Activated CD4-positive, alpha-beta T cell treated with anti-CD3 and anti-CD28 coated beads, Interleukin-2, amount 10 ng/mL, durations not matched to agents 7 days and 5 days (primary cell): ENCODE measurements around the gene CNNM2. TPM values are rescaled to one million over a fixed set of nuclear protein-coding genes. Genes with fewer than 3 reads are reported as not detected.
"Not testable (repeated sequence)": the region's sequence is repeated elsewhere in the genome, so short reads cannot be mapped to it uniquely, and the experiment has no call there.

Source experiments
- CTCF ChIA-PET: fragments of 350-600 bp; sonication (Branson Sonifier 250); formaldehyde crosslinking; loops from one replicate; lab custom pipeline; 2021; ENCODE audit warnings: antibody characterized with exemption; lab: Charles Lee
- POLR2A ChIA-PET: fragments of 350-600 bp; sonication (Branson Sonifier 250); formaldehyde crosslinking; loops from one replicate; lab custom pipeline; 2021; ENCODE audit warnings: antibody characterized with exemption; lab: Charles Lee
- DNase-seq: peaks from one replicate; pipeline ENCODE4 v3.0.0-alpha.2; 2020
- H3K27ac Mint-ChIP-seq: one replicate; pipeline ENCODE4 v1.8.0; 2021; ENCODE audit warnings: mild to moderate bottlenecking, moderate library complexity, mixed read lengths
- H3K27me3 Mint-ChIP-seq: one replicate; pipeline ENCODE4 v1.8.0; 2021; ENCODE audit warnings: mixed read lengths
- H3K36me3 Mint-ChIP-seq: one replicate; pipeline ENCODE4 v1.8.0; 2021; ENCODE audit warnings: low read depth, mixed read lengths
- H3K4me1 Mint-ChIP-seq: one replicate; pipeline ENCODE4 v1.8.0; 2021; ENCODE audit warnings: mixed read lengths
- H3K4me3 Mint-ChIP-seq: one replicate; pipeline ENCODE4 v1.8.0; 2021; ENCODE audit warnings: mild to moderate bottlenecking, moderate library complexity, mixed read lengths
- H3K9me3 Mint-ChIP-seq: one replicate; pipeline ENCODE4 v1.8.0; 2021; ENCODE audit warnings: mixed read lengths
- total RNA-seq, 2 experiments: library from RNA; stranded (reverse); gene quantifications; one replicate each; pipeline ENCODE4 v1.2.3, GENCODE V29; 2021

CNNM2 gene
- total RNA-seq, 2 experiments from 2014 or later = 6.2 to 6.3 TPM

GRCh38 chr10:102982296-102982695, 64.2 kb downstream of the CNNM2 start:
- no peak overlapping the region for H3K27ac Mint-ChIP-seq
- no peaks in the 10 kb centered on the region for H3K36me3 Mint-ChIP-seq
- H3K4me1 Mint-ChIP-seq = no peaks in the 10 kb centered on the region
- no peak for DNase-seq
- no peaks in the 10 kb centered on the region for H3K27me3 Mint-ChIP-seq
- ChIA-PET POLR2A (no interaction called here), CTCF (no interaction called here)
- no peaks in the 10 kb centered on the region for H3K9me3 Mint-ChIP-seq
- H3K4me3 Mint-ChIP-seq = no peak overlapping the region

- Mint-ChIP-seq H3K27me3 (no peaks in the 10 kb centered on the region), H3K27ac (no peak overlapping the region), H3K9me3 (no peaks in the 10 kb centered on the region), H3K4me3 (no peak overlapping the region), H3K36me3 (no peaks in the 10 kb centered on the region), H3K4me1 (no peaks in the 10 kb centered on the region)
- DNase-seq = no peak
- ChIA-PET CTCF (interaction anchor here (0.6 kb wide), 1 partner anchor 1639 kb away, joined by 5 read pairs; no protein-coding TSS in a partner anchor), POLR2A (no interaction called here)
Measured at GRCh38 chr10:102984086-102984485, 66.0 kb downstream of the CNNM2 start.

- CTCF ChIA-PET = no interaction called here
- Mint-ChIP-seq H3K9me3 (no peaks in the 10 kb centered on the region), H3K4me3 (no peak overlapping the region), H3K4me1 (no peaks in the 10 kb centered on the region), H3K27me3 (no peaks in the 10 kb centered on the region), H3K27ac (no peak overlapping the region), H3K36me3 (no peaks in the 10 kb centered on the region)
- POLR2A ChIA-PET = no interaction called here
- DNase-seq = no peak
Measured at GRCh38 chr10:102985811-102986210, 67.7 kb downstream of the CNNM2 start.

GRCh38 chr10:102988404-102989314, 70.6 kb downstream of the CNNM2 start:
- no peak overlapping the region for H3K27ac Mint-ChIP-seq
- DNase-seq = no peak
- no peaks in the 10 kb centered on the region for H3K27me3 Mint-ChIP-seq
- H3K4me3 Mint-ChIP-seq = no peak overlapping the region
- H3K4me1 Mint-ChIP-seq = no peaks in the 10 kb centered on the region
- ChIA-PET CTCF (interaction anchor here (1.1 kb wide), 1 partner anchor 8 kb away, joined by 3 read pairs; no protein-coding TSS in a partner anchor), POLR2A (no interaction called here)
- no peaks in the 10 kb centered on the region for H3K9me3 Mint-ChIP-seq
- H3K36me3 Mint-ChIP-seq = no peaks in the 10 kb centered on the region

- DNase-seq = no peak
- Mint-ChIP-seq H3K27me3 (no peaks in the 10 kb centered on the region), H3K27ac (peak overlapping the region; percentile 57), H3K4me3 (no peak overlapping the region), H3K36me3 (peaks cover 1% of the 10 kb centered on the region), H3K9me3 (peaks cover 2% of the 10 kb centered on the region), H3K4me1 (peaks cover 9% of the 10 kb centered on the region)
- ChIA-PET CTCF (interaction anchor here (0.6 to 1.0 kb wide), 5 partner anchors 24 to 540 kb away, joined by 3 to 8 read pairs (median 3); no protein-coding TSS in a partner anchor), POLR2A (no interaction called here)
Measured at GRCh38 chr10:102994531-102995295, 76.6 kb downstream of the CNNM2 start.

- POLR2A ChIA-PET = no interaction called here
Measured at GRCh38 chr10:102996876-102997275, 78.8 kb downstream of the CNNM2 start.

GRCh38 chr10:102997998-102998397, 79.9 kb downstream of the CNNM2 start:
- DNase-seq = no peak
- Mint-ChIP-seq H3K4me1 (peaks cover 9% of the 10 kb centered on the region), H3K9me3 (peaks cover 2% of the 10 kb centered on the region), H3K36me3 (peaks cover 1% of the 10 kb centered on the region), H3K4me3 (no peak overlapping the region), H3K27ac (no peak overlapping the region), H3K27me3 (no peaks in the 10 kb centered on the region)
- ChIA-PET CTCF (no interaction called here), POLR2A (no interaction called here)

More at GRCh38 chr10:102996876-102997275, 78.8 kb downstream of the CNNM2 start:
- Mint-ChIP-seq H3K9me3 (peaks cover 2% of the 10 kb centered on the region), H3K27me3 (no peaks in the 10 kb centered on the region), H3K4me1 (peaks cover 9% of the 10 kb centered on the region), H3K4me3 (no peak overlapping the region), H3K36me3 (peaks cover 1% of the 10 kb centered on the region), H3K27ac (no peak overlapping the region)
- DNase-seq = no peak
- CTCF ChIA-PET = no interaction called here

GRCh38 chr10:102998399-102998907, 80.4 kb downstream of the CNNM2 start:
- H3K4me3 Mint-ChIP-seq = no peak overlapping the region
- peaks cover 2% of the 10 kb centered on the region for H3K9me3 Mint-ChIP-seq
- DNase-seq = no peak
- H3K27me3 Mint-ChIP-seq = no peaks in the 10 kb centered on the region
- H3K36me3 Mint-ChIP-seq = peaks cover 1% of the 10 kb centered on the region
- peaks cover 9% of the 10 kb centered on the region for H3K4me1 Mint-ChIP-seq
- ChIA-PET CTCF (interaction anchor here (0.6 kb wide), 1 partner anchor 22 kb away, joined by 5 read pairs; no protein-coding TSS in a partner anchor), POLR2A (no interaction called here)
- no peak overlapping the region for H3K27ac Mint-ChIP-seq

- H3K4me3 Mint-ChIP-seq, H3K4me1 Mint-ChIP-seq, H3K27me3 Mint-ChIP-seq, DNase-seq, H3K9me3 Mint-ChIP-seq, H3K36me3 Mint-ChIP-seq, POLR2A ChIA-PET, H3K27ac Mint-ChIP-seq: not testable (repeated sequence)
- CTCF ChIA-PET = interaction anchor here (0.6 kb wide), 1 partner anchor 867 kb away, joined by 3 read pairs; no protein-coding TSS in a partner anchor
Measured at GRCh38 chr10:103000050-103000449, 82.0 kb downstream of the CNNM2 start.

GRCh38 chr10:103007017-103007416, 88.9 kb downstream of the CNNM2 start:
- H3K27ac Mint-ChIP-seq = no peak overlapping the region
- no peaks in the 10 kb centered on the region for H3K4me1 Mint-ChIP-seq
- no peaks in the 10 kb centered on the region for H3K27me3 Mint-ChIP-seq
- peaks cover 8% of the 10 kb centered on the region for H3K36me3 Mint-ChIP-seq
- peaks cover 10% of the 10 kb centered on the region for H3K9me3 Mint-ChIP-seq
- no peak for DNase-seq
- CTCF ChIA-PET = no interaction called here
- POLR2A ChIA-PET = no interaction called here
- H3K4me3 Mint-ChIP-seq = no peak overlapping the region

- H3K4me3 Mint-ChIP-seq = no peak overlapping the region
- peaks cover 4% of the 10 kb centered on the region for H3K4me1 Mint-ChIP-seq
- DNase-seq = no peak
- POLR2A ChIA-PET = no interaction called here
- no peaks in the 10 kb centered on the region for H3K9me3 Mint-ChIP-seq
- H3K27ac Mint-ChIP-seq = no peak overlapping the region
- CTCF ChIA-PET = interaction anchor here (1.2 kb wide), 1 partner anchor 51 kb away, joined by 3 read pairs; no protein-coding TSS in a partner anchor
- H3K27me3 Mint-ChIP-seq = no peaks in the 10 kb centered on the region
- no peaks in the 10 kb centered on the region for H3K36me3 Mint-ChIP-seq
Measured at GRCh38 chr10:103013416-103013815, 95.3 kb downstream of the CNNM2 start.

GRCh38 chr10:103019425-103019824, 101.3 kb downstream of the CNNM2 start:
- no peak for DNase-seq
- Mint-ChIP-seq H3K27ac (no peak overlapping the region), H3K9me3 (no peaks in the 10 kb centered on the region), H3K4me1 (peaks cover 4% of the 10 kb centered on the region), H3K27me3 (no peaks in the 10 kb centered on the region), H3K36me3 (no peaks in the 10 kb centered on the region), H3K4me3 (no peak overlapping the region)
- CTCF ChIA-PET = interaction anchor here (0.6 to 0.8 kb wide), 2 partner anchors 43 to 70 kb away, joined by 4 read pairs; no protein-coding TSS in a partner anchor
- POLR2A ChIA-PET = no interaction called here
